Fibroblast of lung (primary cell): Measurements from ENCODE around the gene CNTN3. TPM values are rescaled to one million over a fixed set of nuclear protein-coding genes. Genes with fewer than 3 reads are reported as not detected.

ENCODE experiments used
- DNase-seq, 2 donors: peaks; one replicate each; pipeline versions ENCODE4 v3.0.0 to v3.0.0-alpha.2; 2010; ENCODE audit warnings: low read depth in 2 of 2
- H2AFZ ChIP-seq: 2 replicates; pipeline ENCODE4 v1.5.1; 2012; ENCODE audit warnings: low read length, control low read depth, inconsistent platforms
- H3K27ac ChIP-seq: 2 replicates; pipeline ENCODE4 v1.5.1; 2011; ENCODE audit warnings: low read length, control low read depth; ENCODE audit not compliant: insufficient read depth
- H3K27me3 ChIP-seq: 2 replicates; pipeline ENCODE4 v1.5.1; 2011; ENCODE audit warnings: mild to moderate bottlenecking, low read length; ENCODE audit not compliant: control insufficient read depth, insufficient read depth
- H3K36me3 ChIP-seq: 2 replicates; pipeline ENCODE4 v1.5.1; 2011; ENCODE audit warnings: low read length; ENCODE audit not compliant: control insufficient read depth, insufficient read depth
- H3K4me1 ChIP-seq: 2 replicates; pipeline ENCODE4 v1.5.1; 2011; ENCODE audit warnings: low read length; ENCODE audit not compliant: control insufficient read depth, insufficient read depth; ENCODE audit errors: extremely low read depth
- H3K4me2 ChIP-seq: 2 replicates; pipeline ENCODE4 v1.5.1; 2011; ENCODE audit warnings: low read length, control low read depth; ENCODE audit not compliant: insufficient read depth; ENCODE audit errors: extremely low read depth
- H3K4me3 ChIP-seq, 4 experiments: fragments of 200-600 bp in 1 of 4; sonication (generic) in 1 of 4; replicated peaks in 1 of 4; 2 replicates each; pipeline ENCODE4 v1.5.1; 2011 to 2016; ENCODE audit warnings: low read length in 4 of 4, low read depth in 3 of 4, mild to moderate bottlenecking in 3 of 4, control low read depth in 2 of 4, inconsistent platforms in 1 of 4, mixed read lengths in 1 of 4; ENCODE audit not compliant: insufficient read depth in 1 of 4; ENCODE audit errors: control extremely low read depth in 1 of 4
- H3K79me2 ChIP-seq: 2 replicates; pipeline ENCODE4 v1.5.1; 2012; ENCODE audit warnings: mild to moderate bottlenecking, low read length, inconsistent platforms; ENCODE audit not compliant: control insufficient read depth, insufficient read depth
- H3K9ac ChIP-seq: 2 replicates; pipeline ENCODE4 v1.5.1; 2011; ENCODE audit warnings: mild to moderate bottlenecking, low read length, control low read depth; ENCODE audit not compliant: insufficient read depth
- H3K9me3 ChIP-seq: 2 replicates; pipeline ENCODE4 v1.5.1; 2012; ENCODE audit warnings: low read depth, low read length; ENCODE audit not compliant: control insufficient read depth, insufficient read depth
- H4K20me1 ChIP-seq: 2 replicates; pipeline ENCODE4 v1.5.1; 2011; ENCODE audit warnings: low read length; ENCODE audit not compliant: control insufficient read depth, insufficient read depth; ENCODE audit errors: extremely low read depth
- CTCF ChIP-seq, 2 donors: IDR thresholded peaks in 1 of 2; conservative IDR thresholded peaks in 1 of 2; 1 replicate in 1 of 2; 2 replicates in 1 of 2; pipeline ENCODE4 v1.5.1; 2011 to 2012; ENCODE audit warnings: low read length in 2 of 2, control low read depth in 1 of 2, inconsistent platforms in 1 of 2, low read depth in 1 of 2, mild to moderate bottlenecking in 1 of 2
- EZH2 ChIP-seq: IDR thresholded peaks from 2 replicates; pipeline ENCODE4 v1.5.1; 2012; ENCODE audit warnings: low read length, control low read depth, mild to moderate bottlenecking; ENCODE audit errors: missing control alignments
- polyA plus RNA-seq, 2 donors: library from polyadenylated mRNA; depleted of rRNA in 1 of 2; stranded (reverse) in 1 of 2; unstranded in 1 of 2; fragments of >200 nt; gene quantifications; 2 replicates each; pipeline ENCODE4 v1.2.1, GENCODE V29; 2011 to 2012; ENCODE audit warnings: missing spikeins in 1 of 2
- total RNA-seq: library from RNA; depleted of rRNA; stranded (reverse); fragments of >200 nt; gene quantifications from 2 replicates; pipeline ENCODE4 v1.2.1, GENCODE V29; 2014

CNTN3 gene
- total and polyA plus RNA-seq, 2 donors (not counting 1 experiment from before 2014, with no cell fraction given) = 3.2 to 8.3 TPM

GRCh38 chr3:74621581-74621980 is 7.1 kb upstream of the CNTN3 start:
- Histone ChIP-seq H3K4me2 (no peak overlapping the region), H3K9ac (no peak overlapping the region), H3K4me1 (no peaks in the 10 kb centered on the region), H3K36me3 (no peaks in the 10 kb centered on the region), H3K4me3 (no peak overlapping the region), H3K27me3 (no peaks in the 10 kb centered on the region), H3K27ac (no peak overlapping the region), H3K9me3 (no peaks in the 10 kb centered on the region), H3K79me2 (no peaks in the 10 kb centered on the region), H2AFZ (no peak overlapping the region), H4K20me1 (no peaks in the 10 kb centered on the region)
- peak in 1 of 2 donors; percentile 4 for DNase-seq
- TF ChIP-seq CTCF (conservative IDR thresholded peaks at IDR 0.05 in 1 of 2, IDR thresholded peaks at IDR 0.05 in 1 of 2; ENCODE audit: low read depth in 1 of 2, low read length in 2 of 2) = no peak
- TF ChIP-seq EZH2 = no peak

- Histone ChIP-seq H3K27me3 (no peaks in the 10 kb centered on the region), H3K9ac (no peak overlapping the region), H3K36me3 (no peaks in the 10 kb centered on the region), H3K4me3 (no peak overlapping the region), H3K4me1 (no peaks in the 10 kb centered on the region), H3K9me3 (no peaks in the 10 kb centered on the region), H2AFZ (no peak overlapping the region), H4K20me1 (no peaks in the 10 kb centered on the region), H3K4me2 (no peak overlapping the region), H3K27ac (no peak overlapping the region), H3K79me2 (no peaks in the 10 kb centered on the region)
- DNase-seq = no peak
- TF ChIP-seq EZH2 (no peak), CTCF (conservative IDR thresholded peaks at IDR 0.05 in 1 of 2, IDR thresholded peaks at IDR 0.05 in 1 of 2; ENCODE audit: low read depth in 1 of 2, low read length in 2 of 2) (no peak)
These were observed 3.3 kb upstream of the CNTN3 start for GRCh38 chr3:74617776-74618175.

GRCh38 chr3:74613521-74614106 is 845 bp downstream of the CNTN3 start:
- H3K9me3 ChIP-seq = no peaks in the 10 kb centered on the region
- no peaks in the 10 kb centered on the region for H4K20me1 ChIP-seq
- no peaks in the 10 kb centered on the region for H3K27me3 ChIP-seq
- TF ChIP-seq CTCF (conservative IDR thresholded peaks at IDR 0.05 in 1 of 2, IDR thresholded peaks at IDR 0.05 in 1 of 2; ENCODE audit: low read depth in 1 of 2, low read length in 2 of 2) (no peak), EZH2 (no peak)
- H3K4me3 ChIP-seq = peak overlapping the region; percentile 64 to 75 (median 71)
- H3K27ac ChIP-seq = no peak overlapping the region
- no peak overlapping the region for H3K9ac ChIP-seq
- no peaks in the 10 kb centered on the region for H3K36me3 ChIP-seq
- no peak for DNase-seq
- peak overlapping the region; percentile 73 for H2AFZ ChIP-seq
- peak overlapping the region; percentile 93 for H3K4me2 ChIP-seq
- peaks cover 2% of the 10 kb centered on the region for H3K4me1 ChIP-seq
- H3K79me2 ChIP-seq = no peaks in the 10 kb centered on the region
